Measurements from ENCODE around the gene ANKRD34A.

Gene ANKRD34A

GRCh38 chr1:145978854-145979745 is 14.7 kb upstream of the ANKRD34A start (continued):
- peak; percentile 53 for TF ChIP-seq ZNF2 (tag by site-specific recombination; IDR thresholded peaks at IDR 0.05)
- peak; percentile 91 for TF ChIP-seq EGR2 (tag by site-specific recombination; IDR thresholded peaks at IDR 0.05; ENCODE audit: low read depth)
- TF ChIP-seq ZNF571 (tag by site-specific recombination; IDR thresholded peaks at IDR 0.05), result no peak
- TF ChIP-seq ZNF24 (tag by site-specific recombination; IDR thresholded peaks at IDR 0.05), result peak; percentile 77
- TF ChIP-seq ZNF26 (tag by site-specific recombination; IDR thresholded peaks at IDR 0.05), result no peak; the same call in 1 of the 2 replicates
- no peak for TF ChIP-seq ZNF645 (tag by site-specific recombination; IDR thresholded peaks at IDR 0.05)
- TF ChIP-seq ZNF350 (tag by site-specific recombination; IDR thresholded peaks at IDR 0.05), result no peak
- no peak for TF ChIP-seq ZNF747 (tag by site-specific recombination; IDR thresholded peaks at IDR 0.05)
- TF ChIP-seq ZNF660 (tag by site-specific recombination; IDR thresholded peaks at IDR 0.05), result peak; percentile 60
- no peak for TF ChIP-seq ZNF19 (tag by site-specific recombination; IDR thresholded peaks at IDR 0.05; ENCODE audit: low read depth)
- TF ChIP-seq TSHZ1 (tag by site-specific recombination; IDR thresholded peaks at IDR 0.05; ENCODE audit: borderline replicate concordance), result peak; percentile 34; the same call in 1 of the 2 replicates
- no peak for TF ChIP-seq ZSCAN4 (tag by site-specific recombination; IDR thresholded peaks at IDR 0.05)
- TF ChIP-seq ZNF292 (tag by site-specific recombination; IDR thresholded peaks at IDR 0.05; ENCODE audit: borderline replicate concordance, low read depth), result no peak
- TF ChIP-seq ZNF423 (tag by site-specific recombination; IDR thresholded peaks at IDR 0.05), result no peak
- no peak for TF ChIP-seq ZNF521 (tag by site-specific recombination; IDR thresholded peaks at IDR 0.05)
- TF ChIP-seq GLIS1 (tag by site-specific recombination; IDR thresholded peaks at IDR 0.05), result peak; percentile 16; the same call in 1 of the 2 replicates
- TF ChIP-seq ZBTB1 (tag by site-specific recombination; IDR thresholded peaks at IDR 0.05), result no peak
- no peak for TF ChIP-seq ZFP3 (tag by site-specific recombination; IDR thresholded peaks at IDR 0.05; ENCODE audit: low read depth)
- TF ChIP-seq RBAK (tag by site-specific recombination; IDR thresholded peaks at IDR 0.05), result no peak
- TF ChIP-seq, protein P1, sequence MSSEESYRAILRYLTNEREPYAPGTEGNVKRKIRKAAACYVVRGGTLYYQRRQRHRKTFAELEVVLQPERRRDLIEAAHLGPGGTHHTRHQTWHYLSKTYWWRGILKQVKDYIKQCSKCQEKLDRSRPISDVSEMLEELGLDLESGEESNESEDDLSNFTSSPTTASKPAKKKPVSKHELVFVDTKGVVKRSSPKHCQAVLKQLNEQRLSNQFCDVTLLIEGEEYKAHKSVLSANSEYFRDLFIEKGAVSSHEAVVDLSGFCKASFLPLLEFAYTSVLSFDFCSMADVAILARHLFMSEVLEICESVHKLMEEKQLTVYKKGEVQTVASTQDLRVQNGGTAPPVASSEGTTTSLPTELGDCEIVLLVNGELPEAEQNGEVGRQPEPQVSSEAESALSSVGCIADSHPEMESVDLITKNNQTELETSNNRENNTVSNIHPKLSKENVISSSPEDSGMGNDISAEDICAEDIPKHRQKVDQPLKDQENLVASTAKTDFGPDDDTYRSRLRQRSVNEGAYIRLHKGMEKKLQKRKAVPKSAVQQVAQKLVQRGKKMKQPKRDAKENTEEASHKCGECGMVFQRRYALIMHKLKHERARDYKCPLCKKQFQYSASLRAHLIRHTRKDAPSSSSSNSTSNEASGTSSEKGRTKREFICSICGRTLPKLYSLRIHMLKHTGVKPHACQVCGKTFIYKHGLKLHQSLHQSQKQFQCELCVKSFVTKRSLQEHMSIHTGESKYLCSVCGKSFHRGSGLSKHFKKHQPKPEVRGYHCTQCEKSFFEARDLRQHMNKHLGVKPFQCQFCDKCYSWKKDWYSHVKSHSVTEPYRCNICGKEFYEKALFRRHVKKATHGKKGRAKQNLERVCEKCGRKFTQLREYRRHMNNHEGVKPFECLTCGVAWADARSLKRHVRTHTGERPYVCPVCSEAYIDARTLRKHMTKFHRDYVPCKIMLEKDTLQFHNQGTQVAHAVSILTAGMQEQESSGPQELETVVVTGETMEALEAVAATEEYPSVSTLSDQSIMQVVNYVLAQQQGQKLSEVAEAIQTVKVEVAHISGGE (tag by site-specific recombination; conservative IDR thresholded peaks at IDR 0.05; ENCODE audit: low read depth), result peak; percentile 72
- no peak for TF ChIP-seq ZNF785 (tag by site-specific recombination; IDR thresholded peaks at IDR 0.05)
- TF ChIP-seq ZNF211 (tag by site-specific recombination; IDR thresholded peaks at IDR 0.05; ENCODE audit: low read depth), result no peak
- no peak for TF ChIP-seq ZNF221 (tag by site-specific recombination; IDR thresholded peaks at IDR 0.05; ENCODE audit: borderline replicate concordance)
- TF ChIP-seq ZNF560 (tag by site-specific recombination; IDR thresholded peaks at IDR 0.05; ENCODE audit: borderline replicate concordance), result no peak
- TF ChIP-seq ZNF138 (tag by site-specific recombination; IDR thresholded peaks at IDR 0.05; ENCODE audit: borderline replicate concordance), result no peak
- peak; percentile 95 for TF ChIP-seq KLF1 (tag by site-specific recombination; IDR thresholded peaks at IDR 0.05)
- no peak for TF ChIP-seq ZNF707 (tag by site-specific recombination; IDR thresholded peaks at IDR 0.05)
- TF ChIP-seq ZNF549 (tag by site-specific recombination; IDR thresholded peaks at IDR 0.05), result no peak
- no peak for TF ChIP-seq ZNF155 (tag by site-specific recombination; IDR thresholded peaks at IDR 0.05)
